HEK293 (cell line): ENCODE data around the gene MATN1.
A peak's percentile ranks its signal among the peaks of the same experiment; 100 is the strongest.

Experiments
- CTCF ChIA-PET: fragments of 350-600 bp; formaldehyde crosslinking; extraction: SDS; loops from one replicate; lab custom pipeline; 2021; ENCODE audit warnings: antibody characterized with exemption; lab: Yijun Ruan, JAX
- POLR2A ChIA-PET: fragments of 300-600 bp; formaldehyde crosslinking; extraction: SDS; loops from one replicate; lab custom pipeline; 2020; ENCODE audit warnings: antibody characterized with exemption, inconsistent platforms; lab: Yijun Ruan, JAX
- H3K27ac ChIP-seq: fragments of 200-500 bp; sonication (Bioruptor generic); 2 replicates; pipeline ENCODE4 v1.5.1; 2014; ENCODE audit warnings: low read depth, low read length, control low read depth, inconsistent platforms; ENCODE audit errors: extremely low read depth
- H3K36me3 ChIP-seq, 2 experiments: fragments of 200-500 bp in 1 of 2; sonication (Bioruptor generic) in 1 of 2; 1 replicate in 1 of 2; 2 replicates in 1 of 2; pipeline ENCODE4 v1.5.1; 2014 to 2017; ENCODE audit warnings: inconsistent platforms in 2 of 2, low read length in 2 of 2; ENCODE audit not compliant: control insufficient read depth in 2 of 2, insufficient read depth in 1 of 2
- H3K4me1 ChIP-seq: fragments of 200-500 bp; sonication (Bioruptor generic); 2 replicates; pipeline ENCODE4 v1.5.1; 2014; ENCODE audit warnings: mild to moderate bottlenecking, low read length, inconsistent platforms; ENCODE audit not compliant: control insufficient read depth, insufficient read depth
- H3K4me3 ChIP-seq: 2 replicates; pipeline ENCODE4 v1.5.1; 2011; ENCODE audit warnings: low read depth, mild to moderate bottlenecking, control low read depth, low read length, moderate library complexity
- H3K9me3 ChIP-seq: fragments of 200-500 bp; sonication (Bioruptor generic); 2 replicates; pipeline ENCODE4 v1.5.1; 2014; ENCODE audit warnings: low read depth, low read length, inconsistent platforms; ENCODE audit not compliant: control insufficient read depth, insufficient read depth
- EGR2 ChIP-seq: fragments of 450-650 bp; formaldehyde crosslinking; IDR thresholded peaks from 2 replicates; pipeline ENCODE4 v1.5.1; 2016; ENCODE audit warnings: low read depth, missing biosample characterization, missing genetic modification characterization
- KLF16 ChIP-seq: fragments of 450-650 bp; formaldehyde crosslinking; IDR thresholded peaks from 2 replicates; pipeline ENCODE4 v1.5.1; 2017; ENCODE audit warnings: missing biosample characterization, missing genetic modification characterization
- REPIN1 ChIP-seq: fragments of 450-650 bp; formaldehyde crosslinking; IDR thresholded peaks from 2 replicates; pipeline ENCODE4 v1.5.1; 2017; ENCODE audit warnings: missing biosample characterization, missing genetic modification characterization, low read depth
- SP2 ChIP-seq: fragments of 450-650 bp; formaldehyde crosslinking; IDR thresholded peaks from 2 replicates; pipeline ENCODE4 v1.5.1; 2016; ENCODE audit warnings: missing biosample characterization, missing genetic modification characterization
- ZBTB1 ChIP-seq: fragments of 450-650 bp; formaldehyde crosslinking; IDR thresholded peaks from 2 replicates; pipeline ENCODE4 v1.5.1; 2016; ENCODE audit warnings: missing biosample characterization, missing genetic modification characterization
- ZBTB20 ChIP-seq: fragments of 450-650 bp; formaldehyde crosslinking; IDR thresholded peaks from 2 replicates; pipeline ENCODE4 v1.5.1; 2016; ENCODE audit warnings: missing biosample characterization, missing genetic modification characterization
- ZFHX2 ChIP-seq: fragments of 450-650 bp; formaldehyde crosslinking; conservative IDR thresholded peaks from 2 replicates; pipeline ENCODE4 v1.5.1; 2016; ENCODE audit warnings: missing biosample characterization, missing genetic modification characterization
- ZNF138 ChIP-seq: fragments of 450-650 bp; formaldehyde crosslinking; IDR thresholded peaks from 2 replicates; pipeline ENCODE4 v1.5.1; 2016; ENCODE audit warnings: missing biosample characterization, missing genetic modification characterization, borderline replicate concordance
- ZNF169 ChIP-seq: fragments of 450-650 bp; formaldehyde crosslinking; IDR thresholded peaks from 2 replicates; pipeline ENCODE4 v1.5.1; 2016; ENCODE audit warnings: missing biosample characterization, missing genetic modification characterization
- ZNF174 ChIP-seq: fragments of 450-650 bp; formaldehyde crosslinking; IDR thresholded peaks from 2 replicates; pipeline ENCODE4 v1.5.0; 2017; ENCODE audit warnings: missing biosample characterization, mild to moderate bottlenecking, missing genetic modification characterization
- ZNF274 ChIP-seq, 2 experiments: fragments of 200-500 bp in 1 of 2; fragments of 450-650 bp in 1 of 2; sonication (Bioruptor generic) in 1 of 2; formaldehyde crosslinking in 1 of 2; IDR thresholded peaks; 2 replicates each; pipeline versions ENCODE4 v1.5.1 to v1.6.1; 2014 to 2016; ENCODE audit warnings: borderline replicate concordance in 1 of 2, inconsistent platforms in 1 of 2, low read length in 1 of 2, missing biosample characterization in 1 of 2, missing genetic modification characterization in 1 of 2
- ZNF37A ChIP-seq: fragments of 450-650 bp; IDR thresholded peaks from 2 replicates; pipeline ENCODE4 v1.5.1; 2018; ENCODE audit warnings: missing biosample characterization, missing genetic modification characterization
- ZNF416 ChIP-seq: fragments of 450-650 bp; formaldehyde crosslinking; IDR thresholded peaks from 2 replicates; pipeline ENCODE4 v1.5.1; 2016; ENCODE audit warnings: missing biosample characterization, missing genetic modification characterization
- ZNF433 ChIP-seq: fragments of 450-650 bp; formaldehyde crosslinking; IDR thresholded peaks from 2 replicates; pipeline ENCODE4 v1.5.1; 2016; ENCODE audit warnings: missing biosample characterization, missing genetic modification characterization, low read depth
- ZNF561 ChIP-seq: fragments of 450-650 bp; IDR thresholded peaks from 2 replicates; pipeline ENCODE4 v1.5.1; 2018; ENCODE audit warnings: missing biosample characterization, missing genetic modification characterization, borderline replicate concordance
- ZNF585B ChIP-seq: fragments of 450-650 bp; formaldehyde crosslinking; IDR thresholded peaks from 2 replicates; pipeline ENCODE4 v1.5.1; 2016; ENCODE audit warnings: missing biosample characterization, missing genetic modification characterization
- ZNF629 ChIP-seq: fragments of 450-650 bp; formaldehyde crosslinking; IDR thresholded peaks from 2 replicates; pipeline ENCODE4 v1.5.1; 2017; ENCODE audit warnings: missing biosample characterization, missing genetic modification characterization
- ZNF701 ChIP-seq: fragments of 450-650 bp; formaldehyde crosslinking; IDR thresholded peaks from 2 replicates; pipeline ENCODE4 v1.5.1; 2016; ENCODE audit warnings: missing biosample characterization, missing genetic modification characterization
- ZNF791 ChIP-seq: fragments of 450-650 bp; formaldehyde crosslinking; IDR thresholded peaks from 2 replicates; pipeline ENCODE4 v1.5.1; 2016; ENCODE audit warnings: missing biosample characterization, missing genetic modification characterization
- TF ChIP-seq, protein P1 (sequence below): fragments of 450-650 bp; formaldehyde crosslinking; IDR thresholded peaks from 2 replicates; pipeline ENCODE4 v1.5.1; 2016; ENCODE audit warnings: missing biosample characterization, missing genetic modification characterization
- TF ChIP-seq, protein P2 (sequence below): fragments of 450-650 bp; formaldehyde crosslinking; IDR thresholded peaks from 2 replicates; pipeline ENCODE4 v1.5.1; 2016; ENCODE audit warnings: missing biosample characterization, missing genetic modification characterization
- TF ChIP-seq, protein P3 (sequence below): fragments of 450-650 bp; formaldehyde crosslinking; IDR thresholded peaks from 2 replicates; pipeline ENCODE4; 2016; ENCODE audit warnings: missing biosample characterization, missing genetic modification characterization
- TF ChIP-seq, protein P4 (sequence below): fragments of 450-650 bp; formaldehyde crosslinking; IDR thresholded peaks from 2 replicates; pipeline ENCODE4 v1.5.1; 2017; ENCODE audit warnings: missing biosample characterization, missing genetic modification characterization
- TF ChIP-seq, protein P5 (sequence below): fragments of 450-650 bp; formaldehyde crosslinking; IDR thresholded peaks from 2 replicates; pipeline ENCODE4 v1.5.1; 2016; ENCODE audit warnings: missing biosample characterization, missing genetic modification characterization

MATN1 gene

DNA sequence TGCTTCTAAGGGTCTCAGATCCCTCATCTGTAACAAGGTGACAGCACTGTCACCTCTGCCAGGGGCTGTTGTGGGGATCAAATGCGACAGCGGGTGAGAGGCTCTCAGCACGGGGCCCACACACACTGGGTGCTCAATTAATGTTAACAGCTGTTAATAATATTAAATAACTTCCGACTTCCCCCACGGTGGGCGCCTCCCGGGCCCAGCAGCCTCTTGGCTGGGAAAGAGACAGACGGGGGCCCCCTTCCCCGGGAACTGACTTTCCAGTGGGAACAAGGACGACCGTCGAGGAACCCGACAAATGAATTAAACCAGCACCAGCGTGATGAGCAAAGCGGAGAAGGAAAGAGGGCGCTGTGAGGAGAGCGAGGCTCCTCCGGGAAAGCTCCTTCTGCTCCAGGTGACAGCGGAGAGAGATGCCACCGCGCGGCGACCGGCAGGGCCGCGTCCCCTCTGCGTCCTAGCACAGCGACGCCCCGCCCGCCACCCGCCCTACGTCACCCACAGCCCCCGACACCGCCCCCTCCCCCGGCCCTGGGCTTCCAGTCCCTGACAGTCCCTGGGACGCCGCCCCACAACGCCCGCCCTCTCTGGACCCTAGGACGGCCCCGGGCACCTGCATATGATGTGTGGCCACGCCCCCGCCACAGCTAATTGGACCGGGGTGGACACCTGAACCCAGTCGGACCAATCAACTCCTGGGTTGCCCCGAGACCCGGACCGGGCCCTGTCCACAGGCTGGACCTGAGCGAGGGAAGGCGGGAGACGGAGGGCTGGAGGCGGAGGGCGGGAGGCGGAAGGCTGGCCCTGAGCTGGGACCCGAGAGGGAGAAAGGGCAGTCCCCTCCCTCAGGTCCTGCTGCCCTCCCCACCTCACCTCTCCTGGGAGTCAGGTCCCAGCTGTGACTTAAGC lies 38.2 kb downstream of the MATN1 start (continued):
- TF ChIP-seq, protein P1, sequence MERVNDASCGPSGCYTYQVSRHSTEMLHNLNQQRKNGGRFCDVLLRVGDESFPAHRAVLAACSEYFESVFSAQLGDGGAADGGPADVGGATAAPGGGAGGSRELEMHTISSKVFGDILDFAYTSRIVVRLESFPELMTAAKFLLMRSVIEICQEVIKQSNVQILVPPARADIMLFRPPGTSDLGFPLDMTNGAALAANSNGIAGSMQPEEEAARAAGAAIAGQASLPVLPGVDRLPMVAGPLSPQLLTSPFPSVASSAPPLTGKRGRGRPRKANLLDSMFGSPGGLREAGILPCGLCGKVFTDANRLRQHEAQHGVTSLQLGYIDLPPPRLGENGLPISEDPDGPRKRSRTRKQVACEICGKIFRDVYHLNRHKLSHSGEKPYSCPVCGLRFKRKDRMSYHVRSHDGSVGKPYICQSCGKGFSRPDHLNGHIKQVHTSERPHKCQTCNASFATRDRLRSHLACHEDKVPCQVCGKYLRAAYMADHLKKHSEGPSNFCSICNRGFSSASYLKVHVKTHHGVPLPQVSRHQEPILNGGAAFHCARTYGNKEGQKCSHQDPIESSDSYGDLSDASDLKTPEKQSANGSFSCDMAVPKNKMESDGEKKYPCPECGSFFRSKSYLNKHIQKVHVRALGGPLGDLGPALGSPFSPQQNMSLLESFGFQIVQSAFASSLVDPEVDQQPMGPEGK (tag by site-specific recombination): 0 out of 2 replicates have a peak, but pooled peaks have one; percentile 26
- no peak for TF ChIP-seq ZNF169 (tag by site-specific recombination)
- no peak for TF ChIP-seq KLF16 (tag by site-specific recombination)
- TF ChIP-seq, protein P2, sequence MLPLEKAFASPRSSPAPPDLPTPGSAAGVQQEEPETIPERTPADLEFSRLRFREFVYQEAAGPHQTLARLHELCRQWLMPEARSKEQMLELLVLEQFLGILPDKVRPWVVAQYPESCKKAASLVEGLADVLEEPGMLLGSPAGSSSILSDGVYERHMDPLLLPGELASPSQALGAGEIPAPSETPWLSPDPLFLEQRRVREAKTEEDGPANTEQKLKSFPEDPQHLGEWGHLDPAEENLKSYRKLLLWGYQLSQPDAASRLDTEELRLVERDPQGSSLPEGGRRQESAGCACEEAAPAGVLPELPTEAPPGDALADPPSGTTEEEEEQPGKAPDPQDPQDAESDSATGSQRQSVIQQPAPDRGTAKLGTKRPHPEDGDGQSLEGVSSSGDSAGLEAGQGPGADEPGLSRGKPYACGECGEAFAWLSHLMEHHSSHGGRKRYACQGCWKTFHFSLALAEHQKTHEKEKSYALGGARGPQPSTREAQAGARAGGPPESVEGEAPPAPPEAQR (tag by site-specific recombination): no peak
- no peak for TF ChIP-seq ZNF416
- no peak for TF ChIP-seq ZBTB1
- TF ChIP-seq ZBTB20 (tag by site-specific recombination): peak; percentile 83
- TF ChIP-seq ZNF629 (tag by site-specific recombination): no peak
- TF ChIP-seq ZNF433 (tag by site-specific recombination): no peak
- TF ChIP-seq ZNF585B (tag by site-specific recombination): no peak

DNA sequence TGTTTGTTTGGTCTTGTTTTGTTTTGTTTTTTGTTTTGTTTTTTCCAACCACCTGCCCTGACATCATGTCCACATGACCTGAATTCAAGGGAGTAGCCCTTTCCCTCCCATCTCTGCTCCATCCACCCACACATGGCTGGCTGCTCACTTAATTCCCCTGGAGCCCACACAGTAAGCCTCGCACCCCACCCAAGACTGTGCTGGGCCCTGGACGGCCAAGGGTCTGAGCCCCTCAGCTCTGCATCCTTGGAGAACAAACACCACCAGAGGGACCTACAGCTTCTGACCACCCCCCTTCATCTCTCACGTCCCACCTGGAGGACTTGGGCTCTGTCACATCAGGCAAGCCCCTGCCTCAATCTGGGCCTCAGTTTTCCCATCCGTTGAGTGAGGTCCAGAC lies 39.1 kb downstream of the MATN1 start:
- H3K36me3 ChIP-seq: no peaks in the 10 kb centered on the region
- H3K4me1 ChIP-seq: no peaks in the 10 kb centered on the region
- H3K27ac ChIP-seq: no peak overlapping the region
- peak; percentile 76 for TF ChIP-seq ZFHX2 (tag by site-specific recombination)
- TF ChIP-seq ZNF174 (tag by site-specific recombination): no peak
- TF ChIP-seq ZNF138 (tag by site-specific recombination): no peak
- TF ChIP-seq ZNF274 (IDR thresholded peaks at IDR 0.05; ENCODE audit: low read length): no peak
- no peak for TF ChIP-seq ZNF274 (tag by site-specific recombination; IDR thresholded peaks at IDR 0.05; ENCODE audit: borderline replicate concordance)
- TF ChIP-seq, protein P3, sequence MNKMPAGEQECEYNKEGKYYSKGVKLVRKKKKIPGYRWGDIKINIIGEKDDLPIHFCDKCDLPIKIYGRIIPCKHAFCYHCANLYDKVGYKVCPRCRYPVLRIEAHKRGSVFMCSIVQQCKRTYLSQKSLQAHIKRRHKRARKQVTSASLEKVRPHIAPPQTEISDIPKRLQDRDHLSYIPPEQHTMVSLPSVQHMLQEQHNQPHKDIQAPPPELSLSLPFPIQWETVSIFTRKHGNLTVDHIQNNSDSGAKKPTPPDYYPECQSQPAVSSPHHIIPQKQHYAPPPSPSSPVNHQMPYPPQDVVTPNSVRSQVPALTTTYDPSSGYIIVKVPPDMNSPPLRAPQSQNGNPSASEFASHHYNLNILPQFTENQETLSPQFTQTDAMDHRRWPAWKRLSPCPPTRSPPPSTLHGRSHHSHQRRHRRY (tag by site-specific recombination): no peak
- TF ChIP-seq, protein P4, sequence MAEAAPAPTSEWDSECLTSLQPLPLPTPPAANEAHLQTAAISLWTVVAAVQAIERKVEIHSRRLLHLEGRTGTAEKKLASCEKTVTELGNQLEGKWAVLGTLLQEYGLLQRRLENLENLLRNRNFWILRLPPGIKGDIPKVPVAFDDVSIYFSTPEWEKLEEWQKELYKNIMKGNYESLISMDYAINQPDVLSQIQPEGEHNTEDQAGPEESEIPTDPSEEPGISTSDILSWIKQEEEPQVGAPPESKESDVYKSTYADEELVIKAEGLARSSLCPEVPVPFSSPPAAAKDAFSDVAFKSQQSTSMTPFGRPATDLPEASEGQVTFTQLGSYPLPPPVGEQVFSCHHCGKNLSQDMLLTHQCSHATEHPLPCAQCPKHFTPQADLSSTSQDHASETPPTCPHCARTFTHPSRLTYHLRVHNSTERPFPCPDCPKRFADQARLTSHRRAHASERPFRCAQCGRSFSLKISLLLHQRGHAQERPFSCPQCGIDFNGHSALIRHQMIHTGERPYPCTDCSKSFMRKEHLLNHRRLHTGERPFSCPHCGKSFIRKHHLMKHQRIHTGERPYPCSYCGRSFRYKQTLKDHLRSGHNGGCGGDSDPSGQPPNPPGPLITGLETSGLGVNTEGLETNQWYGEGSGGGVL (tag by site-specific recombination): no peak
- TF ChIP-seq REPIN1 (tag by site-specific recombination): no peak
- TF ChIP-seq ZNF791 (tag by site-specific recombination): no peak
- no peak for TF ChIP-seq ZNF37A (tag by site-specific recombination)
- TF ChIP-seq, protein P5, sequence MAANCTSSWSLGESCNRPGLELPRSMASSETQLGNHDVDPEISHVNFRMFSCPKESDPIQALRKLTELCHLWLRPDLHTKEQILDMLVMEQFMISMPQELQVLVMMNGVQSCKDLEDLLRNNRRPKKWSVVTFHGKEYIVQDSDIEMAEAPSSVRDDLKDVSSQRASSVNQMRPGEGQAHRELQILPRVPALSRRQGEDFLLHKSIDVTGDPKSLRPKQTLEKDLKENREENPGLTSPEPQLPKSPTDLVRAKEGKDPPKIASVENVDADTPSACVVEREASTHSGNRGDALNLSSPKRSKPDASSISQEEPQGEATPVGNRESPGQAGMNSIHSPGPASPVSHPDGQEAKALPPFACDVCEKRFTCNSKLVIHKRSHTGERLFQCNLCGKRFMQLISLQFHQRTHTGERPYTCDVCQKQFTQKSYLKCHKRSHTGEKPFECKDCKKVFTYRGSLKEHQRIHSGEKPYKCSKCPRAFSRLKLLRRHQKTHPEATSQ (tag by site-specific recombination): no peak
- TF ChIP-seq ZNF701 (tag by site-specific recombination): no peak
- no peak for TF ChIP-seq SP2
- TF ChIP-seq ZNF561: no peak
- TF ChIP-seq EGR2: 0 out of 2 replicates have a peak, but pooled peaks have one; percentile 51
- TF ChIP-seq, all 188 proteins: peak for 2
- POLR2A ChIA-PET: no interaction called here
- CTCF ChIA-PET: interaction anchor here (0.7 to 1.9 kb wide), 4 partner anchors 9 to 598 kb away, joined by 3 to 6 read pairs (median 4); no protein-coding TSS in a partner anchor
- H3K9me3 ChIP-seq: no peaks in the 10 kb centered on the region
- H3K4me3 ChIP-seq: no peak overlapping the region
